HEK293 (cell line): ENCODE data around the gene SLBP.

Experiments used
- ATF2 ChIP-seq: fragments of 450-650 bp; formaldehyde crosslinking; IDR thresholded peaks from 2 replicates; pipeline ENCODE4 v1.5.1; 2016; ENCODE audit warnings: missing biosample characterization, missing genetic modification characterization, low read depth
- BCL6B ChIP-seq: fragments of 450-650 bp; formaldehyde crosslinking; IDR thresholded peaks from 2 replicates; pipeline ENCODE4 v1.5.1; 2017; ENCODE audit warnings: missing biosample characterization, missing genetic modification characterization
- CTCF ChIP-seq: fragments of 450-650 bp; formaldehyde crosslinking; IDR thresholded peaks from 2 replicates; pipeline ENCODE4 v1.5.1; 2016; ENCODE audit warnings: missing biosample characterization, missing genetic modification characterization
- HOXC10 ChIP-seq: sonication (generic); formaldehyde crosslinking; IDR thresholded peaks from 2 replicates; pipeline ENCODE4 v1.8.1; 2023; ENCODE audit warnings: mild to moderate bottlenecking, missing genetic modification reagents
- HOXD13 ChIP-seq: sonication (generic); formaldehyde crosslinking; IDR thresholded peaks from 2 replicates; pipeline ENCODE4 v1.8.0; 2022; ENCODE audit warnings: missing genetic modification reagents, borderline replicate concordance
- REST ChIP-seq: fragments of 450-650 bp; formaldehyde crosslinking; IDR thresholded peaks from 2 replicates; pipeline ENCODE4 v1.5.1; 2016; ENCODE audit warnings: missing biosample characterization, missing genetic modification characterization
- ZBTB11 ChIP-seq: fragments of 450-650 bp; formaldehyde crosslinking; conservative IDR thresholded peaks from 2 replicates; pipeline ENCODE4 v1.5.1; 2016; ENCODE audit warnings: low read depth, missing biosample characterization, missing genetic modification characterization
- ZFP3 ChIP-seq: fragments of 450-650 bp; formaldehyde crosslinking; IDR thresholded peaks from 2 replicates; pipeline ENCODE4 v1.5.1; 2016; ENCODE audit warnings: low read depth, missing biosample characterization, missing genetic modification characterization
- ZNF10 ChIP-seq: fragments of 450-650 bp; formaldehyde crosslinking; IDR thresholded peaks from 2 replicates; pipeline ENCODE4 v1.5.1; 2017; ENCODE audit warnings: missing biosample characterization, missing genetic modification characterization
- ZNF114 ChIP-seq: fragments of 450-650 bp; formaldehyde crosslinking; IDR thresholded peaks from 2 replicates; pipeline ENCODE4 v1.5.0; 2017; ENCODE audit warnings: missing biosample characterization, missing genetic modification characterization
- ZNF121 ChIP-seq: fragments of 450-650 bp; formaldehyde crosslinking; IDR thresholded peaks from 2 replicates; pipeline ENCODE4 v1.5.1; 2016; ENCODE audit warnings: missing biosample characterization, missing genetic modification characterization
- ZNF184 ChIP-seq: fragments of 450-650 bp; IDR thresholded peaks from 2 replicates; pipeline ENCODE4 v1.5.1; 2018; ENCODE audit warnings: missing biosample characterization, mild to moderate bottlenecking, missing genetic modification characterization
- ZNF211 ChIP-seq: fragments of 450-650 bp; formaldehyde crosslinking; IDR thresholded peaks from 2 replicates; pipeline ENCODE4 v1.5.1; 2016; ENCODE audit warnings: low read depth, missing biosample characterization, missing genetic modification characterization
- ZNF394 ChIP-seq: fragments of 450-650 bp; formaldehyde crosslinking; IDR thresholded peaks from 2 replicates; pipeline ENCODE4 v1.5.1; 2016; ENCODE audit warnings: missing biosample characterization, missing genetic modification characterization, mild to moderate bottlenecking, moderate library complexity, borderline replicate concordance
- ZNF398 ChIP-seq: fragments of 450-650 bp; formaldehyde crosslinking; IDR thresholded peaks from 2 replicates; pipeline ENCODE4 v1.5.1; 2017; ENCODE audit warnings: missing biosample characterization, missing genetic modification characterization
- ZNF544 ChIP-seq: fragments of 450-650 bp; formaldehyde crosslinking; IDR thresholded peaks from 2 replicates; pipeline ENCODE4 v1.5.0; 2017; ENCODE audit warnings: missing biosample characterization, missing genetic modification characterization
- ZNF560 ChIP-seq: fragments of 450-650 bp; formaldehyde crosslinking; IDR thresholded peaks from 2 replicates; pipeline ENCODE4 v1.5.1; 2017; ENCODE audit warnings: missing biosample characterization, missing genetic modification characterization, borderline replicate concordance
- ZNF596 ChIP-seq: fragments of 450-650 bp; IDR thresholded peaks from 2 replicates; pipeline ENCODE4 v1.5.0; 2018; ENCODE audit warnings: missing biosample characterization, mild to moderate bottlenecking, missing genetic modification characterization, moderate library complexity
- ZNF600 ChIP-seq: fragments of 450-650 bp; formaldehyde crosslinking; IDR thresholded peaks from 2 replicates; pipeline ENCODE4 v1.5.1; 2016; ENCODE audit warnings: missing biosample characterization, missing genetic modification characterization
- ZNF610 ChIP-seq: fragments of 450-650 bp; formaldehyde crosslinking; IDR thresholded peaks from 2 replicates; pipeline ENCODE4 v1.5.1; 2016; ENCODE audit warnings: missing biosample characterization, missing genetic modification characterization, borderline replicate concordance
- ZNF645 ChIP-seq: fragments of 450-650 bp; formaldehyde crosslinking; IDR thresholded peaks from 2 replicates; pipeline ENCODE4; 2016; ENCODE audit warnings: missing biosample characterization, missing genetic modification characterization
- ZNF785 ChIP-seq: fragments of 450-650 bp; formaldehyde crosslinking; IDR thresholded peaks from 2 replicates; pipeline ENCODE4 v1.5.1; 2016; ENCODE audit warnings: missing biosample characterization, missing genetic modification characterization
- ZSCAN30 ChIP-seq: fragments of 450-650 bp; IDR thresholded peaks from 2 replicates; pipeline ENCODE4 v1.5.1; 2018; ENCODE audit warnings: missing biosample characterization, mild to moderate bottlenecking, missing genetic modification characterization, moderate library complexity

The SLBP gene

GRCh38 chr4:1712216-1713002 is at the start of gene SLBP (continued):
- no peak for TF ChIP-seq REST (tag by site-specific recombination)
- TF ChIP-seq ZNF211 (tag by site-specific recombination) = no peak
- TF ChIP-seq ZFP3 (tag by site-specific recombination) = no peak
- no peak for TF ChIP-seq ATF2
- TF ChIP-seq HOXD13 (CRISPR knock-in tag) = peak; percentile 71; the same call in 1 of the 2 replicates
- TF ChIP-seq ZSCAN30 (tag by site-specific recombination) = peak; percentile 11; the same call in 1 of the 2 replicates
- TF ChIP-seq ZNF121 (tag by site-specific recombination) = no peak
- no peak for TF ChIP-seq ZNF560 (tag by site-specific recombination)
- 0 out of 2 replicates have a peak, but pooled peaks have one; percentile 58 for TF ChIP-seq ZNF785 (tag by site-specific recombination)
- peak; percentile 73 for TF ChIP-seq ZBTB11 (tag by site-specific recombination)
- TF ChIP-seq CTCF (tag by site-specific recombination) = no peak
- peak; percentile 16; the same call in 1 of the 2 replicates for TF ChIP-seq ZNF394
- TF ChIP-seq ZNF184 = peak; percentile 19; the same call in 1 of the 2 replicates
- no peak for TF ChIP-seq ZNF544
- TF ChIP-seq ZNF600 (tag by site-specific recombination) = no peak
- TF ChIP-seq ZNF398 (tag by site-specific recombination) = peak; percentile 89
- no peak for TF ChIP-seq ZNF596 (tag by site-specific recombination)
- TF ChIP-seq ZNF10 = no peak
- TF ChIP-seq BCL6B (tag by site-specific recombination) = no peak
- TF ChIP-seq HOXC10 (CRISPR knock-in tag) = peak; percentile 97
- TF ChIP-seq ZNF645 = no peak
- TF ChIP-seq ZNF610 (tag by site-specific recombination) = peak; percentile 64; the same call in 1 of the 2 replicates
- TF ChIP-seq ZNF114 = no peak
